NB4 (cell line): Measurements from ENCODE around the gene ADCY5.

ENCODE experiments used
- CTCF ChIP-seq: IDR thresholded peaks from one replicate; pipeline ENCODE4 v1.5.1; 2012; ENCODE audit warnings: low read depth, low read length
- MAX ChIP-seq: IDR thresholded peaks from 2 replicates; pipeline ENCODE4 v1.6.1; 2011; ENCODE audit warnings: low read depth, low read length

DNA sequence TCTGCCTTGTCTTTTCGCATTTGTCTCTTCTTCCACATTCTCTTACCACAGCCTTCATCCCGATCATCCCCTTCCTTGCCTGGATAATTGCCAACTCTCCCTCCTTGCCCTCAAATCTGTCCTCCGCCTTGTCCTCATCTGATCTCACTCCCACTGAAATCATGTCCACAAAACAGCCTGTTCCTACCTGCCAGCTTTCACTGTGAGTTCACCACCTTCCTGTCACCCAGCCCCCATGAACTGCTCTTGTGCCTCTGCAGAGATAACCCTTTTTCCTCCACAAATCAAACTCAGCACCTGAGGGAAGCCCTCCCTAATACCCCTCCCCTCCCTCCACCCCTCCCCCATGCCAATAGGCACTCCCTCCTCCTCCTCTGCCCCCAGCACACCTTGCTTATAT is 4.8 kb upstream of the ADCY5 start:
- TF ChIP-seq CTCF (no peak), MAX (no peak)
